ENCODE data around the gene FIG4. TPM values are rescaled to one million over a fixed set of nuclear protein-coding genes. Genes with fewer than 3 reads are reported as not detected.
"Not testable (repeated sequence)": the region's sequence is repeated elsewhere in the genome, so short reads cannot be mapped to it uniquely, and the experiment has no call there.

FIG4 gene
- total and polyA plus RNA-seq, 12 donors = 9.2 to 25.4 (median 17.8) TPM

- TF ChIP-seq CTCF (IDR thresholded peaks at IDR 0.05) (no peak), POLR2A (IDR thresholded peaks at IDR 0.05) (no peak)
- Histone ChIP-seq H3K27ac (no peak overlapping the region), H3K9me3 (replicated peaks in 1 of 3) (no peaks in the 10 kb centered on the region), H3K4me3 (no peak overlapping the region), H3K36me3 (replicated peaks in 1 of 2) (peaks cover 0 to 4% of the 10 kb centered on the region in 2 donors), H3K27me3 (no peaks in the 10 kb centered on the region), H3K4me1 (replicated peaks in 1 of 2) (no peaks in the 10 kb centered on the region)
- intact Hi-C loops (cut with DNase I) = no loop called here
- no peak for DNase-seq
- WGBS, 4 donors = 90 to 98% (median 98%) methylated on average over 2 of the region's 2 CpGs
Observed at GRCh38 chr6:109826551-109826950, 135.5 kb downstream of the FIG4 start.

- H3K4me3 ChIP-seq; H3K36me3 ChIP-seq (replicated peaks in 1 of 2); H3K27ac ChIP-seq; H3K9me3 ChIP-seq (replicated peaks in 1 of 3); intact Hi-C loops (cut with DNase I); DNase-seq; H3K27me3 ChIP-seq; H3K4me1 ChIP-seq (replicated peaks in 1 of 2): not testable (repeated sequence)
Observed at GRCh38 chr6:109831352-109831751, 140.3 kb downstream of the FIG4 start.

GRCh38 chr6:109834131-109834530, 143.0 kb downstream of the FIG4 start:
- 23 to 79% (median 61%) methylated on average over 3 of the region's 3 CpGs for whole genome bisulfite sequencing, 4 donors
- H3K27me3 ChIP-seq = no peaks in the 10 kb centered on the region
- TF ChIP-seq CTCF (IDR thresholded peaks at IDR 0.05) (no peak), POLR2A (IDR thresholded peaks at IDR 0.05) (no peak)
- no peak overlapping the region for H3K27ac ChIP-seq
- no peak overlapping the region for H3K4me3 ChIP-seq
- H3K4me1 ChIP-seq (replicated peaks in 1 of 2) = no peaks in the 10 kb centered on the region
- intact Hi-C loops (cut with DNase I) = no loop called here
- no peaks in the 10 kb centered on the region for H3K36me3 ChIP-seq (replicated peaks in 1 of 2)
- no peak for DNase-seq
- H3K9me3 ChIP-seq (replicated peaks in 1 of 3) = no peaks in the 10 kb centered on the region

- 78 to 93% (median 88%) methylated on average over 6 to 7 of the region's 7 CpGs for WGBS, 4 donors
- no peaks in the 10 kb centered on the region for H3K9me3 ChIP-seq (replicated peaks in 1 of 3)
- H3K36me3 ChIP-seq (replicated peaks in 1 of 2) = no peaks in the 10 kb centered on the region
- intact Hi-C loops (cut with DNase I) = no loop called here
- DNase-seq = no peak
- no peak overlapping the region for H3K27ac ChIP-seq
- H3K4me1 ChIP-seq (replicated peaks in 1 of 2) = no peaks in the 10 kb centered on the region
- H3K4me3 ChIP-seq = no peak overlapping the region
- no peak for TF ChIP-seq POLR2A (IDR thresholded peaks at IDR 0.05)
- TF ChIP-seq CTCF (IDR thresholded peaks at IDR 0.05) = no peak
- no peaks in the 10 kb centered on the region for H3K27me3 ChIP-seq
Observed at GRCh38 chr6:109834595-109835437, 143.7 kb downstream of the FIG4 start.

GRCh38 chr6:109840034-109840433, 148.9 kb downstream of the FIG4 start:
- no peaks in the 10 kb centered on the region for H3K36me3 ChIP-seq (replicated peaks in 1 of 2)
- H3K27me3 ChIP-seq = no peaks in the 10 kb centered on the region
- DNase-seq = no peak
- no peak overlapping the region for H3K27ac ChIP-seq
- H3K4me3 ChIP-seq = no peak overlapping the region
- intact Hi-C loops (cut with DNase I) = no loop called here
- H3K4me1 ChIP-seq (replicated peaks in 1 of 2) = no peaks in the 10 kb centered on the region
- H3K9me3 ChIP-seq (replicated peaks in 1 of 3) = no peaks in the 10 kb centered on the region
- no peak for TF ChIP-seq POLR2A (IDR thresholded peaks at IDR 0.05)
- TF ChIP-seq CTCF (IDR thresholded peaks at IDR 0.05) = no peak
